GM21825 (cell line): ENCODE measurements around the gene MSH4.
"Not testable (repeated sequence)": the region's sequence is repeated elsewhere in the genome, so short reads cannot be mapped to it uniquely, and the experiment has no call there.

Source experiments
- ATAC-seq: cut with Tn5 transposase; IDR thresholded peaks from one replicate; pipeline ENCODE4 v1.9.1; 2021; ENCODE audit warnings: mild to moderate bottlenecking, moderate library complexity; ENCODE audit not compliant: unreplicated experiment

Gene MSH4

DNA sequence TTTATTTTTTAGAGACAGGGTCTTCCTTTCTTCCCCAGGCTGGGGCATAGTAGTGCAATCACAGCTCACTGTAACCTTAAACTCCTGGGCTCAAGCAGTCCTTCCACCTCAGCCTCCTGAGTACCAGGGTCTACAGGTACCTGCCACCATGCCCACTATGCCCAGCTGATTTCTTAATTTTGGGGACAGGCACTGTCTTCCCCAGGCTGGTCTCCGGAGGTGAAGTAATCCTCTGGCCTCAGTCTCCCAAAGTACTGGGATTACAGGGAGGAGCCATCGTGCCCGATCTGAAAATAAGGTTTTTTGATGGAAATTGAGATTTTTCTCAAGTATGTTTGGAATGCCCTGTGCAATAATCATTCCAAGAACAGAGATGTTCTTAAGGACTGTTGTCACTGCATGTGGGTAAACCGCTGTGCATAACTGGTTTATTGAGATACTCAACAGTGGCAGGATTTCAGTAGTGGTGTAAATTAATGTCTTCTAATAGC lies 934 bp upstream of the MSH4 start:
- ATAC-seq = no peak

DNA sequence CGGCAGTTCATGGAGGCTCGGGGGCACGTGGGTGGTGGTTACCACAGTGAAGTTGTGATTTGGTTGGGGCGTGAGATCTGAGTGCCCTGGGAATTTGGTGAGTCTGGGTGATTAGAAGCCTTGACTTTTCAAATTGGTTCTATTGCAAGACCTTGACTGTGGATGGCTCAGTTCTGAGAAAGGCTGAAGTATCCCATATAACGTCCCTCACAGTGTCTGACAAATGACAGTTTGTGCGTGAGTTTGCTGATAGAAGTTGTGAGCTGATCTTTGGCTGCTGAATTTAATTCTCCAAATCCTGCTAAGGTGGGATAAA lies 549 bp downstream of the MSH4 start:
- ATAC-seq = no peak

DNA sequence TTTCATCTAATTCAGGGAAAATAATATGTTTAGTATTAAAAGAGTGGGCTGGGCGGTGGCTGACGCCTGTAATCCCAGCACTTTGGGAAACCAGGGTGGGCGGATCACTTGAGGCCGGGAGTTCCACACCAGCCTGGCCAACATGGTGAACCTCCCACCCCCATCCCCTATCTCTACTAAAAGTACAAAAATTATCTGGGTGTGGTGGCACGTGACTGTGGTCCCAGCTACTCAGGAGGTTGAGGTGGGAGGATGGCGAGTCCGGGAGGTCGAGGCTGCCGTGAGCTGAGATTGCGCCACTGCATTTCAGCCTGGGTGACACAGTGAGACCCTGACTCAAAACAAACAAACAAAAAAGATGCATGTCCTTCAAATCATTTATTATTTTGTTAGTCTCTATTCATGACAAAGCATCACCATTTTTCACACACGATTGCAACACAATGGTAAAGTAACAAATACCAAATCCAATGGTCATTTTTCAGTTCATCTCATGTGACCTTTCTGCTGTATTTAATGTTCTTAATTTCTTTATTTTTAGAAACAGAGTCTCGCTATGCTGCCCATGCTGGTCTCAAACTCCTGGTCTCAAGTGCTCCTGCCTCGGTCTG lies 1.0 kb downstream of the MSH4 start:
- ATAC-seq = no peak

DNA sequence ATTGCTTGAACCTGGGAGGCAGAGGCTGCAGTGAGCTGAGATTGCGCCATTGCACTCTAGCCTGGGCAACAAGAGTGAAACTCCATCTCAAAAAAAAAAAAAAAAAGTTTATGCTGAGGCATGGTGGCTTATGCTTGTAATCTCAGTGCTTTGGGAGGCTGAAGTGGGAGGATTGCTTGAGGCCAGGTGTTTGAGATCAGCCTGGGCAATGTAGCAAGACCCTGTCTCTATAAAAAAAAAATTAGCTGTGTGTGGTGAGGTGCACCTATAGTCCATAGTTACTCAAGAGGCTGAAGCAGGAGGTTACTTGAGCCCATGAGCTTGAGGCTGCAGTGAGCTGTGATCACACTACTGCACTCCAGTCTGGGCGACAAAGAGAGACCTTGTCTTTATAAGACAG lies 4.8 kb downstream of the MSH4 start:
- ATAC-seq = not testable (repeated sequence)

DNA sequence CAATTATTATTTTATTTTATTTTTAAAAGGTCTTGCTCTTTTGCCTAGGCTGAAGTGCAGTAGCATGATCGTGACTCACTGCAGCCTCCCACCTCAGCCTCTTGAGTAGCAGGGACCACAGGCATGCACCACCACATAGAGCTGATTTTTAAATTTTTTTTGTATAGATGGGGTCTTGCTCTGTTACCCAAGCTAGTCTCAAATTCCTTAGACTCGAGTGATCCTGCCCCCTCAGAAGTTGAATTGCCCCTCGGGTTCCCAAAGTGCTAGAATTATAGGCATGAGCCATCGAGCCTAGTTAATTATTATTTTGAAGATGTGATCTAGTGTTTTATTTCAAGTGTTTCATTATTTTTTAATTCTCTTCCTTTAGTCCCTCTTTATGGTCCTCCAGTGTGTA lies 12.2 kb downstream of the MSH4 start:
- no peak for ATAC-seq

DNA sequence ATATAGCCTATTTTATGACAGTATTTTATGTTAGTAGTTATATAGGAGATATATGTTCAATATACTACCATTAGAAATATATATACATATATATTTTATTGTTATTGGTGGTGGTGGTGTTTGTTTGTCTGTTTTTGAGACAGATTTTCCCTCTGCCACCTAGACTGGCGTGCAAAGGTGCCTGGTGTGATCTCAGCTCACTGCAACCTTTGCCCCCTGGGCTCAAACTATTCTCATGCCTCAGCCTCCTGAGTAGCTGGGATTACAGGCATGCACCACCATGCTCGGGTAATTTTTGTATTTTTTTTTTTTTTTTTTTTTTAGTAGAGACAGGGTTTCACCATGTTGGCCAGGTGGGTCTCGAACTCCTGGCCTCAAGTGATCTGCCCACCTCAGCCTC lies 13.4 kb downstream of the MSH4 start:
- not testable (repeated sequence) for ATAC-seq

DNA sequence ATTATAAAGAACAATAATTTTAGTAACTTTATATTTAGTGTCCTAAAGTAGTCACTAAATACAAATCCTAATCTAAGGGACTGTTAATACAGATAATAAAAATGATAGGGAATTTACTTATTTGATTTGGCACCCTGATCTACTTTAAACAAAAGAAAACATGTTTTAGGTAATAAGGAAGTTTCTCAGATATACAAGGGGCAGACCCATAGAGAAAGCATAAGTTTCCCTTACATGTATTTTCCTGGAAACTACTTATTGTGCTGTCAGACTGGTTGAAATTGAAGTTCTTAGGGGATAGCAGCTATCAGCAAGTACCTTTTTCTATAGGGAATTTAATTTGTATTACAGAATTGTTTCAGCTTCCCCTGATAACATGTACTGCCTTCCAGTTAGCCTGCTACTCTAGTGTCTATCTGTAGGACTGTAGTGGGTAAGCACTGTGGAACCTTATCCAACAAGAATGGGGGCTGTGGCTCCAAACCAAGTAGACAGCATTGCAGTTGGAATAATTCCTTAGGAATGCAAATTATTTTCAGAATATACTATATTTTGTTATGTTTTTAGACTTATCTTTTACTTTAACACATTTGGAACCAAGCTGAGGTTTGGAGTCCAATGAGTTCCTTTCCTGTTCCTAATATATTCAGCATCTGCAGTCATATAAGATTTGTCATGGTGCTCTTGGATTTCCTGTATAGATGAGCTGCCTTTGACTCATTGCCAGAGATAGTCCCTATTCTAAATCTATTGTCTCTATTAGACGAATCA lies 14.7 kb downstream of the MSH4 start:
- ATAC-seq = no peak

DNA sequence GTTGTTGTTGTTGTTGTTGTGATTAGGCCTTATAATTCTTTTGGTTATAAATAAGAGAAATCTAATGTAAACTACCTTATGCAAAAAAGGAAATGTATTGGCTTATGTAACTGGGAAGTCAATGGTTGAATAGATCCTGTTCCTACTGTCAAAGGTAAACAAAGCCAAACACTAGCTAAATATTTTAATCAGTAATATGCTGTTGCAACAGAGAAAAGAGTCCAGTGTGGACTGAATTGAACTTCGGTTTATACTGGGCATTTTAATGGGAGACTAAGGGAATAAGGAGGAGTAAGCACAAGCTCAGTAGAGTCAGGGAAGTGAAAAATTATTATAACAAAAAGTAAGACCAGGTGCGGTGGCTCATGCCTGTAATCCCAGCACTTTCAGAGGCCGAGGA lies 15.4 kb downstream of the MSH4 start:
- no peak for ATAC-seq

DNA sequence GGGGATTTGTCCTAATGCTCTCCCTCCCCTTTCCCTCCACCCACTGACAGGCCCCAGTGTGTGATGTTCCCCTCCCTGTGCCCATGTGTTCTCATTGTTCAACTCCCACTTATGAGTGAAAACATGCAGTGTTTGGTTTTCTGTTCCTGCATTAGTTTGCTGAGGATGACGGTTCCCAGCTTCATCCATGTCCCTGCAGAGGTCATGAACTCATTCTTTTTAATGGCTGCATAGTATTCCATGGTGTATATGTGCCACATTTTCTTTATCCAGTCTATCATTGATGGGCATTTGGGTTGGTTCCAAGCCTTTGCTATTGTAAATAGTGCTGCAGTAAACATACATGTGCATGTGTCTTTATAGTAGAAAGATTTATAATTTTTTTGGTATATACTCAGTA lies 26.9 kb downstream of the MSH4 start:
- ATAC-seq = not testable (repeated sequence)

DNA sequence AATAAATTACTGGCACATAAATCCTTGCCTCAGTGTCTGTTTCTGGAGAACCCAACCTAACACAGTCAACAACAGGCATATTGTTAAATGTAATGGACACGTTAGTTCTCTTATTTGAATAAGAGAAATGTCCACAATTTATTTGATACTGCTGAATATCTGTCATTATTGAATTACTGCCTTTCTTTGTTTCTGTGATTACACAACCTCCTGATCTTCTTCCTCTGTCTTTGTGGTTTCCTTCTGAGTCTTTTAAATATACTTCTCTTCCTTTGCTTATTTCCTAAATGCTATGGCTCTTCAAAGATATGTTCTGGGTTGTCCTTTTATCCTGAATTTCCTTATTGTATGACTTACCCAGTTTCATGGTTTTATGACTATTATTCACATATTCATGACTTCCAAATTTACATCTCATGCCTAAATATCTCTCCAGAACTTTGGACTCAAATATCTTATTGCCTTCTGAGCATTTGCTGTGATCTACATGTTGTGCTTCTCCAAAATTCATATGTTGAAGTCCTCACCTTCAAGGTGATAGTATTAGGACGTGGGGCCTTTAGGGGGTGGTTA lies 39.9 kb downstream of the MSH4 start:
- ATAC-seq = no peak

DNA sequence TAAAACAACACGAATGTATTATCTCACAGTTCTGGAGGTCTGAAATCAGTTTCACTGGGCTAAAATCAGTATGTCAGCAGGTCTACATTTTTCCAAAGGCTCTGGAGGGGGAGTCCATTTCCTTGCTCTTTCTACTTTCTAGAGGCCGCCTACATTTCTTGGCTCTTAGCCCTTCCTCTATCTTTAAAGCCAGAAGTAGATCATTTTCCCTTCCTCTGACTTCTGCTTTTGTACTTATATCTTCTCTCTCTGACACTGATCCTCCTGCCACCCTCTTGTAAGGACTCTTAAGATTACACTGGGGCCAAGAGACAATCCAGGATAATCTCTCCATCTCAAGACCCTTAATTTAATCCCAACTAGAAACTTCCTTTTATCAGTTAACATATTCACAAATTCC lies 41.4 kb downstream of the MSH4 start:
- ATAC-seq = no peak

DNA sequence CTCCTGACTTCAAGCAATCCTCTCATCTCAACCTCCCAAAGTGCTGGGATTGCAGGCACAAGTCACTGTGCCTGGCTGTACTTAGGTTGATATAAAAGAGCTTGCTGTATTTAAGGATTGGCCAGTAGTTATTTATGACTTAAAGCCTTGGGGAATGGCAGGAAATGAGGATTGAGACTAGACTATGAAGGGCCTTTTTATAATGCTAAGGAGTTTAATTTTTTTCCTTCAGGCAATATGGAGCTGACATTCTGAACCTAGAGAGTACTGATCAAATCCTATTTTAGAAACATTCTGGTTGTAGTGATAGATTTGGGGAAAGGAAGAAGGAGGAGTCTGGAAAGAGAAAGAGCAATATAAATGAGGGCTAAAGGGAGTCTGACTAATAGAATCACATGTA lies 44.7 kb downstream of the MSH4 start:
- no peak for ATAC-seq

DNA sequence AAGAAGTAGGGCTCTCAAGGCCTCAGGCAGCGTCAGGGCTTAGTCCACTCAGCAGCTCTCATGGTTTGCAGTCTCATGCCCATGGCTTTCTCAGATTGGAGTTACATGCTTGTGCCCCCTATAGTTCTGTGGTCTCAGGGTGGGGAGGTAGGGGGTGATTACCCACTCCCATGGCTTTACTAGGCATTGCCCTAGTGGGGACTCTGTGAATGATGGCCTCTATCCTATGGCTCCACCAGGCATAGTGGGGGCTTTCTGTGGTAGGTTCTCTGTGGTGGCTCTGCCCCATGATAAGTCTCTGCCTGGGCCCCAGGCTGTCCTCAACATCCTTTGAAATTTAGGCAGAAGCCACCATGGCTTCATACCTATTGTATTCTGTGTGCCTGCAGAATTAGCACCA lies 48.9 kb downstream of the MSH4 start:
- ATAC-seq = no peak

DNA sequence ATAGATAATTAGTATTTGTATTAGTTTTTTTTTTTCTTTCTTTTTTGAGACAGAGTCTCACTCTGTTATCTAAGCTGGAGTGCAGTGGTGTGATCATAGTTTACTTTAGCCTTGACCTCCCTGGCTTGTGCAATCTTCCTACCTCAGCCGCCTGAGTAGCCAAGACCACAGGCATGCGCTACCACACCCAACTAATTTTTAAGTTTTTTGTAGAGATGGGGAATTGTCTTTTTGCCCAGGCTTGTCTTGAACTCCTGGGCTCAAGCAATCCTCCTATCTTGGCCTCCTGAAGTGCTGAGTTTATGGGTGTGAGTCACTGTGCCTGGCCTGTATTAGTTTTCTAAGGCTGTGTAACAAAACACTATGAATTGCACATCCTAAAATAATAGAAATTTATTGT lies 58.3 kb downstream of the MSH4 start:
- no peak for ATAC-seq

DNA sequence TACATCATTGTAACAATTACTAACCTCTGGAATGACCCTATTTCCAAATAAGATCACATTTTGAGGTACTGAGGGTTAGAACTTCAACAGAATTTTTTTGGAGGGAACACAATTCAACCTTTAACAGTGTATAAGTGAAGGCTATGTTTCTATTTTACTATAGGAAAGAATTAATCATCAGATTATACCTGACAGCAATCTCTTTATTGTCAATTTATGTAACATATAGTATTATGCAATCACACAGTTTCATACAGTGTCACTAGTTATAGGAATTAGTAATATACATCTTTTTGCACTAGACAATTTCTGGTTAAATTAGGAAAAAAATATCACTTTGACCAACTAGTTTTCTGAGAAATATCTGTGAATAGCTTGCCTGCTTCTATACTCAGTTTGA lies 59.1 kb downstream of the MSH4 start:
- no peak for ATAC-seq

DNA sequence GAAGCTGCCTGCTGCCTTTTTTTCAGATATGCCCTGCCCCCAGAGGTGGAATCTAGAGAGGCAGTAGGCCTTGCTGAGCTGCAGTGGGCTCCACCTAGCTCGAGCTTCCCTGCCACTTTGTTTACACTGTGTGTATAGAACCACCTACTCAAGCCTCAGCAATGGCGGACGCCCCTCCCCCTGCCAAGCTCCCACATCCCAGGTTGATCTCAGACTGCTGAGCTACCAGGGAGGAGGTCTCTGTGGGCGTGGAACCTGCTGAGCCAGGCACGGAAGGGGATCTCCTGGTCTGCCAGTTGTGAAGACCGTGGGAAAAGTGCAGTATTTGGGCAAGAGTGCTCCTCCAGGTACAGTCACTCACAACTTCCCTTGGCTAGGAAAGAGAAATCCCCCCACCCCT lies 65.1 kb downstream of the MSH4 start:
- no peak for ATAC-seq

DNA sequence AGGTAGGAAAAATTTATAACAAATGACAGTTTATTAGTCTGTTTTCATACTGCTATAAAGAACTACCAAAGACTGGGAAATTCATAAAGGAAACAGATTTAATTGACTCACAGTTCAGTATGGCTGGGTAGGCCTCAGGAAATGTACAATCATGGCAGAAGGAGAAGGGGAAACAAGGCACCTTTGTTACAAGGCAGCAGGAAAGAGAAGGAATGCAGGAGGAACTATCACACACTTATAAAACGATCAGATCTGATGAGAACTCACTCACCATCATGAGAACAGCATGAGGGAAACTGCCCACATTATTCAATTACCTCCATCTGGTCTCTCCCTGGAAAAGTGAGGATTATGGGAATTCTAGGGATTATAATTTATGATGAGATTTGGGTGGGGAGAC lies 74.3 kb downstream of the MSH4 start:
- no peak for ATAC-seq

DNA sequence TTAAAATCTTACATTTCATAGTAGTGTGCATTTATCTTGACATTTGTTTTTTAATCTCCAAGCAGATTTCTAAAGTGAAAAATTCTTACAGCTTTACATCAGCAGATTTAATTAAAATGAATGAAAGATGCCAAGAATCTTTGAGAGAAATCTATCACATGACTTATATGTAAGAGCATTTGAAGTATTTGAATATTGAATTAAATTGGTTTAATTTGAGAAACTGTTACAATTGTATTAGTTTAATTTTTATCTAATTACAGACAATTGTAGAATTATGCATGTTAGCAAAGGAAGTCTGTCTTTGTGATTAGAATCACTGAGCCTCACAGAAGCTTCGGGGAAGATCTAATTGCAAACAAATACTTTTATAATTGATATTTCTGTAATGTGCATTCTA lies 83.3 kb downstream of the MSH4 start:
- ATAC-seq = no peak

DNA sequence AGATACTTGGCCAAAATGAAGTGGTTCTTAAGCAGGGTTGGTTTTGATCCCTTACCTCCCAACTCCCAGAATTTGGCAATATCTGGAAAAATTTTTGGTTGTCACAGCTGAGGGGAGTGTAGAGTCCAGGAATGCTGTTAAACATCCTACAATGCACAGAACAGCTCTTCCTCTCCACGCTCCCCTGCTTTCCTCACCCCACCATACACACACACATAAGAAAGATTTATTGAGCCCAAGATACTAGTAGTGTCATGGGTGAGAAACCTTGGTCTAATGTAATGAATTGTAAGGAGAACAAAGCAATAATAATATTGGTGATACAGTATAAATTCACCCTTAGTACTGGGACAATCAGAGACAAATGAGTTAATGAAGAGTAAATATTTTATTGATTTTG lies 87.8 kb downstream of the MSH4 start:
- ATAC-seq = no peak

DNA sequence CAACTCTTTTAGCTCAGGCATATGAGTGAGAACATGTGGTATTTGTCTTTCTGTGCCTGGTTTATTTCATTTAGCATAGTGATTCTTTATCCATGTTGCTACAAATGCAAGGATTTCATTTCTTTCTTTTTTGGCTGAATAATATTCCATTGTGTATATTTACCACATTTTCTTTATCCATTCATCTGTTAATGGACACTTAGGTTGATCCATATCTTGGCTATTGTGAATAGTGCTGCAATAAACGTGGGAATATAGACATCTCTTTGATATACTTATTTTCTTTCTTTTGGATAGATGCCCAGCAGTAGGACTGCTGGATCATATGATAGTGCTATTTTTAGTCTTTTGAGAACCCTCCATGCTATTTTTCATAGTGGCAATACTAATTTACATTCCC lies 104.7 kb downstream of the MSH4 start:
- ATAC-seq = no peak

DNA sequence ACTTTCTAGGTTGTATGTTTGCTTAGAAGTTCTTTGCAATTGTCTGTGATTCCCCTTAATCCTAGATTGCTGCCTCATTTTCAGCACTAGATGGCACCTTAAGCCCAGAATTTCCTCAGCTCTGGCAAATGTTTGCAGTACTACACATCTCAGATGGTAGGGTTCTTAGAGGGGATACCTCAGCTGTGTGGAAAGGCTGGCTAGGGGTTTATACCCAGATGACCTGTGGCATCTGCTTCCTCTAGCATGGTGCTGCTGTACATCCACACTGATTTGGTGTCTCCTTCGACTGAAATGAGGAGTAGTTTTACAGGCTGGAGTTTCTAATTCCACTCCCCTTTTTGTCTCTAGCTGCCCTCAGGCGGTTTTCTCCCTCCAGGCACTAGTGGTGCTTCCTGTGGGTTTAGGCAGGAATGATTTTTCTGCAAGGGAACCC lies 112.1 kb downstream of the MSH4 start:
- peak; percentile 79 for ATAC-seq

DNA sequence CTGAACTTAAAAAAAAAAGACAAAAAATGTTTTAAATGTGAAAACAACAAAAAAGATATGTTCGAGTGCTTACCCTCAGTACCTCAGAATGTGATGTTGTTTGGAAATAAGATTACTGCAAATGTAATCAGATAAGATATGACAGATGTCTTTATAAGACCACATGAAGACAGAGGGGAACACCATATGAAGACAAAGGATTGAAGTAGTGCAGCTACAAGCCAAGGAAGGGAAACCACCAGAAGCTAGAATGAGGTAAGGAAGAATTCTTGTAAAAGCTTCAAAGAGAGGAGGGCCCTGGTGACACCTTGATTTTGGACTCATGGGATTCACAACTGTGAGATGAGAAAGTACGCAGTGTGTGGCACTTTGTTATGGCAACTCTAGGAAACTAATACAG lies 120.2 kb downstream of the MSH4 start:
- ATAC-seq = no peak

DNA sequence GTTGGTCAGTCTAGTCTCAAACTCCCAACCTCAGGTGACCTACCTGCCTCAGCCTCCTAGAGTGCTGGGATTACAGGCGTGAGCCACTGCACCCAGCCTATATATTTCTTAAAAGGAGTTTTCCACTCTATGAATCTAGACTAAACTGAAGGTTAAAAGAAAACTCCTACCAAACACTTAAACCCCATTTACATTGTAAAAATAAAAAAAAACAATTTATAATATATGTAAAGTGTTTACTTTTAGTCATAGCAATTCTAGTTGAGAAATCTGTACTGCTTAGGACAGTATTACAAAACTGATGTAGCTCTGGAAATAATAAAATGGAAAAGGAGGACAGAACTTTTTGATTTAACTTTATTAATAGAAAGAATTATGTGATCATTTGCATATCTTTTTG lies 126.0 kb downstream of the MSH4 start:
- no peak for ATAC-seq
